Thymus (tissue), 11 donors: Measurements from ENCODE around the gene WNK2. TPM values are rescaled to one million over a fixed set of nuclear protein-coding genes. Genes with fewer than 3 reads are reported as not detected.
"Not testable (repeated sequence)": the region's sequence is repeated elsewhere in the genome, so short reads cannot be mapped to it uniquely, and the experiment has no call there.

Source experiments
- DNase-seq, 9 donors: peaks; one replicate each; pipeline ENCODE4 v3.0.0-alpha.2; 2013; ENCODE audit warnings: low spot score in 9 of 9, low read depth in 6 of 9, missing footprints in 1 of 9
- H3K27ac ChIP-seq, 2 donors: one replicate each; pipeline ENCODE4 v1.5.1; 2013; ENCODE audit warnings: control low read depth in 1 of 2, low read depth in 1 of 2, low read length in 1 of 2, mild to moderate bottlenecking in 1 of 2, moderate library complexity in 1 of 2
- H3K27me3 ChIP-seq, 2 donors: one replicate each; pipeline ENCODE4 v1.5.1; 2013; ENCODE audit warnings: low read length in 1 of 2; ENCODE audit not compliant: control insufficient read depth in 2 of 2, insufficient read depth in 1 of 2
- H3K36me3 ChIP-seq, 2 donors: one replicate each; pipeline ENCODE4 v1.5.1; 2013; ENCODE audit warnings: low read length in 1 of 2, mild to moderate bottlenecking in 1 of 2, moderate library complexity in 1 of 2; ENCODE audit not compliant: control insufficient read depth in 2 of 2, insufficient read depth in 2 of 2
- H3K4me1 ChIP-seq, 2 donors: one replicate each; pipeline ENCODE4 v1.5.1; 2013; ENCODE audit warnings: low read length in 2 of 2; ENCODE audit not compliant: control insufficient read depth in 2 of 2, insufficient read depth in 2 of 2
- H3K4me3 ChIP-seq, 2 donors: one replicate each; pipeline ENCODE4 v1.5.1; 2013; ENCODE audit warnings: low read length in 2 of 2, control low read depth in 1 of 2, mild to moderate bottlenecking in 1 of 2
- H3K9me3 ChIP-seq, 2 donors: one replicate each; pipeline ENCODE4 v1.5.1; 2013; ENCODE audit warnings: low read length in 1 of 2, mild to moderate bottlenecking in 1 of 2; ENCODE audit not compliant: control insufficient read depth in 2 of 2, insufficient read depth in 1 of 2
- WGBS: extraction: QIAGEN DNeasy Blood & Tissue Kit; methylation state at CpG from one replicate; pipeline ENCODE4 v1.1.7; 2013; 5-methylcytosine and 5-hydroxymethylcytosine counted together
- polyA plus RNA-seq: library from polyadenylated mRNA; stranded (reverse); fragments of 200-250 nt; gene quantifications from one replicate; pipeline ENCODE4 v1.2.3, GENCODE V29; 2013
- total RNA-seq: library from RNA; stranded (reverse); fragments of 120-200 nt; gene quantifications from one replicate; pipeline ENCODE4 v1.2.4, GENCODE V29; 2013
- donor health status: healthy.

Gene WNK2
- total and polyA plus RNA-seq, 2 donors = 9.1 to 12.5 TPM

- not testable (repeated sequence) for DNase-seq, H3K27me3 ChIP-seq, H3K9me3 ChIP-seq, H3K27ac ChIP-seq, H3K36me3 ChIP-seq, H3K4me3 ChIP-seq, H3K4me1 ChIP-seq
- 94% methylated on average over 8 of the region's 8 CpGs for WGBS
Measured at GRCh38 chr9:93251309-93251708, 67.4 kb downstream of the WNK2 start.

- no peaks in the 10 kb centered on the region for H3K27me3 ChIP-seq
- DNase-seq = no peak
- 93% methylated on average over 14 of the region's 14 CpGs for WGBS
Measured at GRCh38 chr9:93252116-93252780, 68.3 kb downstream of the WNK2 start.

GRCh38 chr9:93252781-93253530 lies 69.0 kb downstream of the WNK2 start:
- no peaks in the 10 kb centered on the region for H3K9me3 ChIP-seq
- H3K4me1 ChIP-seq = peaks cover 0 to 10% of the 10 kb centered on the region in 2 donors
- no peak for DNase-seq
- no peak overlapping the region for H3K4me3 ChIP-seq
- H3K27me3 ChIP-seq = no peaks in the 10 kb centered on the region
- H3K36me3 ChIP-seq = no peaks in the 10 kb centered on the region
- 95% methylated on average over 20 of the region's 20 CpGs for WGBS
- no peak overlapping the region for H3K27ac ChIP-seq

More at GRCh38 chr9:93252116-93252780, 68.3 kb downstream of the WNK2 start:
- Histone ChIP-seq H3K4me1 (peaks cover 0 to 6% of the 10 kb centered on the region in 2 donors), H3K36me3 (no peaks in the 10 kb centered on the region), H3K9me3 (no peaks in the 10 kb centered on the region), H3K4me3 (no peak overlapping the region), H3K27ac (no peak overlapping the region)

GRCh38 chr9:93253633-93254032 lies 69.7 kb downstream of the WNK2 start:
- DNase-seq = no peak
- 96% methylated on average over 10 of the region's 10 CpGs for WGBS
- H3K27me3 ChIP-seq = no peaks in the 10 kb centered on the region

GRCh38 chr9:93254061-93254481 lies 70.1 kb downstream of the WNK2 start:
- no peak overlapping the region for H3K4me3 ChIP-seq
- no peaks in the 10 kb centered on the region for H3K36me3 ChIP-seq
- no peak for DNase-seq
- WGBS = 95% methylated on average over 14 of the region's 14 CpGs
- H3K4me1 ChIP-seq = peaks cover 0 to 16% of the 10 kb centered on the region in 2 donors
- no peaks in the 10 kb centered on the region for H3K9me3 ChIP-seq
- H3K27me3 ChIP-seq = no peaks in the 10 kb centered on the region
- no peak overlapping the region for H3K27ac ChIP-seq

More at GRCh38 chr9:93253633-93254032, 69.7 kb downstream of the WNK2 start:
- H3K9me3 ChIP-seq = no peaks in the 10 kb centered on the region
- no peaks in the 10 kb centered on the region for H3K36me3 ChIP-seq
- no peak overlapping the region for H3K4me3 ChIP-seq
- no peak overlapping the region for H3K27ac ChIP-seq
- H3K4me1 ChIP-seq = peaks cover 0 to 16% of the 10 kb centered on the region in 2 donors

- no peak for DNase-seq
- Histone ChIP-seq H3K27me3 (no peaks in the 10 kb centered on the region), H3K9me3 (no peaks in the 10 kb centered on the region), H3K4me1 (peaks cover 0 to 16% of the 10 kb centered on the region in 2 donors), H3K4me3 (no peak overlapping the region), H3K36me3 (no peaks in the 10 kb centered on the region), H3K27ac (no peak overlapping the region)
- 94% methylated on average over 7 of the region's 7 CpGs for WGBS
Measured at GRCh38 chr9:93254806-93255493, 71.0 kb downstream of the WNK2 start.

GRCh38 chr9:93255494-93255867 lies 71.5 kb downstream of the WNK2 start:
- DNase-seq = no peak
- Histone ChIP-seq H3K4me3 (no peak overlapping the region), H3K36me3 (no peaks in the 10 kb centered on the region), H3K4me1 (peaks cover 0 to 19% of the 10 kb centered on the region in 2 donors), H3K27ac (no peak overlapping the region), H3K27me3 (no peaks in the 10 kb centered on the region), H3K9me3 (no peaks in the 10 kb centered on the region)
- 92% methylated on average over 7 of the region's 7 CpGs for WGBS

GRCh38 chr9:93255994-93256877 lies 72.3 kb downstream of the WNK2 start:
- WGBS = 97% methylated on average over 22 of the region's 22 CpGs
- H3K4me1 ChIP-seq = peaks cover 0 to 27% of the 10 kb centered on the region in 2 donors

More at GRCh38 chr9:93255994-93256877, 72.3 kb downstream of the WNK2 start:
- Histone ChIP-seq H3K4me3 (no peak overlapping the region), H3K27me3 (no peaks in the 10 kb centered on the region), H3K27ac (no peak overlapping the region), H3K36me3 (no peaks in the 10 kb centered on the region), H3K9me3 (no peaks in the 10 kb centered on the region)
- no peak for DNase-seq
